Gastrocnemius medialis (tissue), 4 donors: Measurements from ENCODE around the gene VAPA.

Experiments used
- CTCF ChIP-seq, 5 experiments: fragments of 450-650 bp in 3 of 5; fragments of 200-600 bp in 2 of 5; sonication (generic) in 2 of 5; IDR thresholded peaks in 4 of 5; conservative IDR thresholded peaks in 1 of 5; 1 replicate in 4 of 5; 2 replicates in 1 of 5; pipeline ENCODE4 v1.5.1; 2016 to 2019; ENCODE audit warnings: antibody characterized with exemption in 5 of 5, mild to moderate bottlenecking in 3 of 5, moderate library complexity in 3 of 5
- POLR2A ChIP-seq, 2 donors: fragments of 450-650 bp; IDR thresholded peaks; one replicate each; pipeline ENCODE4 v1.6.1; 2017; ENCODE audit warnings: antibody characterized with exemption in 2 of 2, mild to moderate bottlenecking in 2 of 2, moderate library complexity in 2 of 2

GRCh38 chr18:9884090-9884489 lies 29.7 kb upstream of the VAPA start:
- TF ChIP-seq CTCF (IDR thresholded peaks at IDR 0.05 in 4 of 5, conservative IDR thresholded peaks at IDR 0.05 in 1 of 5): no peak
- no peak for TF ChIP-seq POLR2A (IDR thresholded peaks at IDR 0.05)
